NCI-H146 treated with DMSO at 0.1 percent for 48 hours (cell line): ENCODE measurements around the gene NOL3.

Experiments
- DNase-seq: peaks from one replicate; lab custom pipeline; 2025; ENCODE audit not compliant: unreplicated experiment; lab: John Stamatoyannopoulos, UW

NOL3 gene

DNA sequence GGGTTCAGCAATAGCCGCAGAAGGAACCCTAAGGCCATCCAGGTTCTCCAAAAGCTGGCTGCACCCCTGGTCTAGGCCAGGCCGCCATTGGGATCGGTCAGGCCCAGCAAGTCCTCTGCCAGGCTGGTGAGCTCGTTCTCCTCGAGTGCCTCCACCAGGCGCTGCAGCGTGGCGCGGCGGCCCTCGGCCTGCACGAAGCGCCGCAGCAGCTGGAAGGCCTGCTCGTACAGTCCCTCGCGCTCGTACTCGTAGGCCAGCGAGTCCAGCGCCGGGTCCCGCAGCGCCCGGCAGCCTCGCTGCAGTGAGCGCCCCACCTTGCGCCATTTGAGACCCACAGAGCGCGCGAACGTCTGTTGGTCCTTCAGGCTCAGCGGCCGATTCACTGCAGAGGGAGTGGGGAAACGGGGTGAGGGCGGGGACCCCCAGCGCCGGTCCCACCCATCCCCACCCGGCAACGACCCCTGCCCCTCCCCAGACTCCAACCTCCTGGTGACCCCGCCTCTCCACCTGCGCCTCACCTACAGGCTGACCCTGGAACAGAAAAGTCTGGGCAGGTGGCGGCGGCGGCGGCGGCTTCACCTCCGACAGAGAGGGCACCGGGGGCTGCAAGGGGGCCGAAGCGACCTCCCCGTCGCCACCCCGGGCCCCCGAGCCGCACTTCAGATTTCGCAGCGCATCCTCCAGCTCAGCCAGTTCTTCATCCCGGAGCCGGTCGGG is 15.6 kb upstream of the NOL3 start:
- no peak for DNase-seq

DNA sequence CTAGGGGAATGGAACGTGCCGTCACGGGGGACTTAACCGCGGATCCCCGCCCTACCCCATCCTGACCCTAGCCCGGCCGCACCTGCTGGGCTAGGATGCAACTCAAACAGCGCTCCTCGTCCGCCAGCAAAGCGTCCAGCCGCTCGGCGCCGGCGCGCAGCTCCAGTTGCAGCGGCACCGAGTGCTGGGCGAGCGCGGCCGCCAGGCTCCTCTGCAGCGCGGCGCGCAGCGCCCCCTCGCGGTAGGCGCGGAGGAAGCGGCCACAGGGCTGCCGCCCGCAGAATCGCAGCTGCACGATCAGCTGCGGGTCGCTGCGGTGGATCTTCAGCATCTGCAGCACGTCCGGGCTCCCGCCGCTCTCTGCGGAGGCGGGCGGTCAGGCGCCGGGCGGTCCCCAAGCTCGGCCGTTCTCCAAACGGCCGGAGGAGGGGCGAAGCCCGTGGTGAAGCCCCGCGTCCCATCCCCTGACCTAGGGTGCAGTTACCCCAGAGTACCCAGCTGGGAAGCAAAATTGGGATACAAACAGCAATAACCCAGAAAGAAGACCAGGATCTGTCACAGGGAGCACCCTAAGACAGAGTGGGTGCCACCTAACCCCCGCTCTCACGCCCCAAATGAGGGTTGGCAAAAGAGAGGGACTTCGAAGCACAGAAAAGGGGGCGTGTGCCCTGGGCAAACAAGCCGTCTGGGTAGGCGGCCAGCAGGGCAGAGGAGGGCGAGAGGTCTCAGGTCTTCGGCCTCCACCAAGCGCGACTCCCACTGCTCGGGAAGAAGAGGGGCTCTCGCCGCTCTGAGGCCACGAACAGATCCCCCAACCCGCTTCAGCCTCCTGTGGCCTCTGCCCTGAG is 14.8 kb upstream of the NOL3 start:
- DNase-seq, result peak; percentile 26

DNA sequence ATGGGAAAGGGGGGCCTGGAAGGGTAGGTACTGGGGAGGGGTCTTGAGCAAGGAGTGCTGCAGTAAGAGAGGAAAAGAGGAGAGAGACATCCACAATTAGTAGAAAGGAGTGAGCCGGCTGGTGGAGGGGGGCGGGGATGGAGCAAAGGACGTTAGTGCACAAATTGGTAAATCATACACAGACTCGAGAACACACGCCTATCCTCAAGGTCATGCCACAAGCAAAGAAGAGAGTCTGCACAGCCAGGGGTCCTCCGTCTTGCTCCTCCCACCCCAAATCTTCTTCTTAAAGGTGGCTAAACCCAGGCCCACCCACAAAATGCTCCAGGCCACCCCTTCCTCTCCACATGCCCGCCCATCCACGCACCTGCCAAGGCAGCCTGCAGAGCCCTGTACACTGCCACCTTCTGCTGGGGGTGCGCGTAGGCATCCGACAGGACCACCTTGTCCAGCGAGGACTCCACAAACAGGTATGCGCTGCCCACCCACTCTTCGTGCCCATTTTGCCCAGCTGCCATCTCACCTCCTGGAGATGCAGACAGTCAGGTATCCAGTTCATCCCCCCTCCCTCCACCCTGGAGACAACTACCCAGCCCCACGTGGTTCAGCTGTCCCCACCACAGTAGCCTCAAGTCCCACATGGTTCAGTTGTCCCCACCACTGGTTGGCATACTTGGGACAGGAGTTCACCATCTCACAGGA is 14.0 kb upstream of the NOL3 start:
- DNase-seq, result no peak

DNA sequence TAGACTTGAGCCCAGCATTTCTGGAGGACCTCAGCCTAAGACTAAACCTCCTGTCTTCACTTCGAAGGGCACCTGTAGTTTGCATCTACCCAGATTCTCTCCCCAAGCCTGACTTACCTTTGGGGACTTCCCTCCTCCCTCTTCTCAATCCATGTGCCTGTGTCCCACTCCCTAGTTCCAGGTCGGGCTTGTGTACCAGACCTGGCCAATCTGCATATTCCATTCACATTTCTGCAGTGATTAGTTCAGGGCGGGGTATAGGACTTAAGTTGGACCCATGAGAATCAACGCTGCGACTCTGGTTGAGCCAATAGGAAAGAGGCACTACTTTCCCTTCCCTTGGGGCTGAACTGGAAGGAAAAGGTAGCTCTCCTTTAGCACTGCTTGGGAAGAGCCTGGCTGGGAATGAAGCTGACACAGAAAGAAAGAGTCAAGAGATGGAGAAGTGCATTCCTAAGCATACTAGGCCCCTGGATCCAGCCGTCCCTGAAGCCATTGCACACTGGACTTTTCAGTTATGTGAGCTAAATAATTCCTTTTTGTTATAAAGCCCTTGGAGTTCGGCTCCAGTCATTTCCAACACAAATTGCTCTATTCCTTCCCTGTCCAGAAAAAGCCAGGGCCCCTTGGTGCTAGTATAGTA is 13.1 kb upstream of the NOL3 start:
- no peak for DNase-seq

DNA sequence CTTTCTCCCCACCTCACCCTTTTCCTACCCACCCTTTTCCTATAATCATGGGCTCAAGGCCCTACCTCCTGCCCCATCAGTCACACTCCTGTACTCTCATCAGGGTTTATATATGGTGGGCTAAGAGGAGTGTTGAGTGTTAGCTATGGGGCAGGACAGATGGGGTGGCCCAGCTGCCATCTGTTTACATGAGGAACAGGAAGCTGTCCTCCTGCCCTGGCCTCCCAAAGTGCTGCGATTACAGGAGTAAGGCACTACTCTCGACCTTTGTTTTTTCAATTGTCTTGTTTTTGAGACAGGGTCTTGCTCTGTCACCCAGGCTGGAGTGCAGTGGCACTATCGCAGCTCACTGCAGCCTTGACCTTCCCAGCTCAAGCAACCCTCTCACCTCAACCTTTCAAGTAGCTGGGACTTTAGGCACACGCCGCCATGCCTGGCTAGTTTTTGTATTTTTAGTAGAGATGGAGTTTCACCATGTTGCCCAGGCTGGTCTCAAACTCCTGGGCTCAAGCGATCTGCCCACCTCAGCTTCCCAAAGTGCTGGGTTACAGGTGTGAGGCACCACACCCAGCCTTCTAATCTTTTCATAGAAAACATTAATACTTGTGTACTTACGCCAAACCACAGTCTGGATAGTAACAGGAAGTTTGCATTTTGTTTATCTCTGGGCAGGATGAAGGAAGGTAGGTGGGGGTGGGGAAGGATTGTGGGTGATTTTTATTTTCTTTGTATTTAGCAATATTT is 12.3 kb upstream of the NOL3 start:
- DNase-seq, result no peak

DNA sequence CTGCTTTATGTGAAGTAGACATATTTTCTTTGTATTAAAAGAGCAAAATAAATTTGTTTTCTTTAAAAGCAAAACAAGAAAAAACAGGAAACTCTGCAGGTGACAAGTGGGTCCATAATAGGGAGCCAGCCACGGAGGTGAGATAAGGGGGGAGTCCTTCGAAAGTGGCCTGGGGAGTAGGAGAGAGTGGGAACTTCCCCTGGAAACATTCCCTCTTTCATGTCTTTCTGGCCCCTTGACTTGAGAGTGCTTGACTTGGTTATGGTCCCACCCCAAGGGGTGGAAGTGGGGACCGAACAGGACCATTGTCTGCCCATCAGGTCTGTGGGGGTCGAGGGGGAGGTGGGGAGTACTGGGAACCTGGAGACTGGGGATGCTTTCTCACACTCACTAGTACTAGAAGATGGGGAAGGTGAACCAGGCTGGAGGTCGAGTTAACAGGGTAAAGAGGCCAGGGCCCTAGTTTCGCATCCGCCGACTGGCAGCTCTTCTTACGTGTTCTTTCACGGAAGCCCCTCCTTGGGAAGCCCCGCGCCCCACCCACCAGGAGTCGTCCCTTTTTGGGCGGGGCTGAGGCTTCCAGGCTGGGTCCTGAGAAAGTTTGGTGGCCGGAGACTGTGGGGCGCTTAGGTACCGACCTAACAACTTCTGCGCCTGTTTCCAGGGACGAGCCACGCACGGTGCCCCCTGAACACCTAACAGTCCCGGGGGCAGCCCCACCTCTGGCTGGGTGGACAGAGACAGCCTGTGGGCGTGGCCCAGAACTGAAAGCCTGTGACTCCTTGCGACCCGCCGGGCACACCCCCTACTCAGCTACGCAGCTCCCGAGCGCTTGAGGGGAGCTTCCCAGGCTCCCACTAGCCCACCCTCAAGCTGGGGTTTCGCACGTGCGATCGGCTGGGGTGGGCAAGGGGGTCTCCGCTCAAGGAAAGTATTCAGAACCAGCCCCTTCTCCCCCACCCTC is 11.4 kb upstream of the NOL3 start:
- DNase-seq, result no peak

DNA sequence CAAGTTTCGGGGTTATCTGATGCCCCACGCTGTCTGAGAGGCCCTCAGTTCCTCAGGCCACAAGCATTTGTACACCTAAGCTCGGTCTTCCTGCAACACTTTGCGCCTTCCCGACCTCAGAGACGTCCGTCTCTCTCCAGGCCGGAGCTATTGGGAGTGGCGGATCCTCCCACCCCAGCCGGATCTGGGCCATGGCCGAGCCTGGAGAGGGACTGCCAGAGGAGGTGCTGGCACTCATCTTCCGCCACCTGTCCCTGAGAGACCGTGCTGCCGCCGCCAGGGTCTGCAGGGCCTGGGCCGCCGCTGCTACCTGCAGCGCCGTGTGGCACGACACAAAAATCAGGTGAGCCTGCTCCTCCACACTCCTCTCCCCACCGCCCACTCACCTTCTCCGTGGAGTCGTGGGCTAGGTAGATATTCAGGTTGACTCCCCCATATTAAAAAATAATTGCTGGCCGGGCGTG is 8.7 kb upstream of the NOL3 start:
- DNase-seq, result no peak

DNA sequence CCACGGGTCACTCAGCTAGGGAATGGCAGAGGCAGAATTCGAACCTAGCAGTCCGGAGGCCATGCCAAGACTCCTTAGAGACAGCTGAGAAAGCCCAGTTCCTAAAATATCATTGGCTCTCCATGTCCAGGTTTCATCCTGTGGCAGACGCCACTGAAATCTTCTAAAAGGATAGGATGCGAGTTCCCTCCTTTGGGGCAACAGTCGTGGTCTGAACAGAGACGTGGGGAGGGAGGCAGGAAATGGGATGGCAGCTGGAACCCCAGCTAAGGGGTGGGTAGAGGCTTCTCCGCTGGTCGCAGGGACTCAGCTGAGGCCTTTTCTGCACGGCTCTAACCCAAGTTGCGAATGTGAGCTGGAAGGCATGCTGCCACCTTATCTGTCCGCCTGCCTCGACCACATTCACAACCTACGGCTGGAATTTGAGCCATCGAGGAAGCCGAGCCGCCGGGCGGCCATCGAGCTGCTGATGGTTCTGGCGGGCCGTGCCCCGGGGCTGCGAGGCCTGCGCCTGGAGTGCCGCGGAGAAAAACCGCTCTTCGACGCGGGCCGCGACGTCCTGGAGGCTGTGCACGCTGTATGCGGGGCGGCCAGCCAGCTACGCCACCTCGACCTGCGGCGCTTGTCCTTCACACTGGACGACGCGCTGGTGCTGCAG is 7.7 kb upstream of the NOL3 start:
- DNase-seq, result no peak

DNA sequence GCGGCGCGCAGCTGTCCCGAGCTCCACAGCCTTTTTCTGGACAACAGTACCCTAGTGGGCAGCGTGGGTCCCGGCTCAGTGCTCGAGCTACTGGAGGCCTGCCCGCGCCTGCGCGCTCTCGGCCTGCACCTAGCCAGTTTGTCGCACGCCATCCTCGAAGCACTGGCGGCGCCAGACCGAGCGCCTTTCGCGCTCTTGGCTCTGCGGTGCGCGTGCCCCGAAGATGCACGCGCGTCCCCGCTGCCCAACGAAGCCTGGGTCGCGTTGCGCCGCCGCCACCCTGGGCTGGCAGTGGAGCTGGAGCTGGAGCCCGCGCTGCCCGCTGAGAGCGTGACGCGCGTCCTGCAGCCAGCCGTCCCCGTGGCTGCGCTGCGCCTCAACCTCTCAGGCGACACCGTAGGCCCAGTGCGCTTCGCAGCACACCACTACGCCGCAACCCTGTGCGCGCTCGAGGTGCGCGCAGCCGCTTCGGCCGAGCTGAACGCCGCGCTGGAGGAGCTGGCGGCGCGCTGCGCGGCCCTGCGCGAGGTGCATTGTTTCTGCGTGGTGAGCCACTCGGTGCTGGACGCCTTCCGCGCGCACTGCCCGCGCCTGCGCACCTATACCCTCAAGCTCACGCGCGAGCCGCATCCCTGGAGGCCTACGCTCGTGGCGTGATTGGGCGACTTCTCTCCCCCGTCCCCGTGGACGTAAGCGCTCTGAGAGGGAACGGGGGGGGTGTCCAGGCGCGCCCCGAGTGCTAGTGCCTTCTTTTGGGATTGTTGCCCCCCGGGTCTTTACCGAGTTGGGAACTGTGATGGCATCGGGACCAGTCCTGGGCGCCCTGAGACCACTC is 7.0 kb upstream of the NOL3 start:
- peak; percentile 42 for DNase-seq

DNA sequence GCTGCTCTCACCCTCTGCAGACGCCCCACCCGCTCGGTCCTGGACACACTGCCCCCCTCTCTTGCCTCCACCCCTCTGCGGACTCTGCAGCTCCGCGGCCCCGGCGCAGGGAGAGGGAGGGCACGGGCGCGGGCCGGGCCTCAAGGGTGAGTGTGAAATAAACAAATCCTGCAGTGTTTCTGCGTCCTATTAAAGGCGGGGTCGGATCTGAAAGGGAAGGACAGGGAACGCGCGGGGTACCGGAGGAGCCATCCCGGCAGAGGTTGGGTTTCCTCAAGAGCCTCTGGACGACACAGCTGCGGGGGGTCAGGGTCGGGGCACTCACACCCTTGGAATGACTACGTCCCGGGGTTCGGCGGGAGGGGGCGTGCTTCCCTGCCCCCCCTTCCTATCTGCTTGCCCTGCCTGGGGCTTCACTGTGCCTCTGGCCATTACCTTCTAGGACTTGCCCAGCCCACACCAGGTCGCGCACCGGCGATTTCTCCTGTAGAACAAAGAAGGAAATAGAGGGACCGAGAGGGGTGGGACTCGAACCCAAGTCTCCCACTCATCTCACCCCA is 6.3 kb upstream of the NOL3 start:
- DNase-seq, result no peak

DNA sequence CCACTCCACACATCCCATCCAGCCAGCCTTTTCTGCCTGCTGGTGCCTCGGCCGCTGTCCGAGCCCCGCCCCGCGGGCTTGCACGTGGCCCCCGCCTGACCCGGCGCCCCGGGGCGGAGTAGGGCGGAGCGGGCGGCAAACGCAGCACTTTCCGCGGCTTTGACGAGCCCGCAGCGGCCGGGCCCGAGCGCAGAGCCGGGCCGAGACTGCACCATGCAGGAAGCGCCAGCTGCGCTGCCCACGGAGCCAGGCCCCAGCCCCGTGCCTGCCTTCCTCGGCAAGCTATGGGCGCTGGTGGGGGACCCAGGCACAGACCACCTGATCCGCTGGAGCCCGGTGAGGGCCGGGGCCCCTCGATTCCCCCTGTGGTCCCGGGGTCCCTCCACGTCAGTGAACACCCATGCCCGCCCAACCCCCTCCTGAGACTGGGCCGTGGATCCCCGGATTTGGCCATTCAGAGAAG is 5.7 kb upstream of the NOL3 start, which contains the start of gene HSF4:
Gene HSF4, plus strand, starts transcription at position 147 of the 463 bp plus-strand sequence. Its CDS starts 67 bp downstream, at position 214.
- no peak for DNase-seq

DNA sequence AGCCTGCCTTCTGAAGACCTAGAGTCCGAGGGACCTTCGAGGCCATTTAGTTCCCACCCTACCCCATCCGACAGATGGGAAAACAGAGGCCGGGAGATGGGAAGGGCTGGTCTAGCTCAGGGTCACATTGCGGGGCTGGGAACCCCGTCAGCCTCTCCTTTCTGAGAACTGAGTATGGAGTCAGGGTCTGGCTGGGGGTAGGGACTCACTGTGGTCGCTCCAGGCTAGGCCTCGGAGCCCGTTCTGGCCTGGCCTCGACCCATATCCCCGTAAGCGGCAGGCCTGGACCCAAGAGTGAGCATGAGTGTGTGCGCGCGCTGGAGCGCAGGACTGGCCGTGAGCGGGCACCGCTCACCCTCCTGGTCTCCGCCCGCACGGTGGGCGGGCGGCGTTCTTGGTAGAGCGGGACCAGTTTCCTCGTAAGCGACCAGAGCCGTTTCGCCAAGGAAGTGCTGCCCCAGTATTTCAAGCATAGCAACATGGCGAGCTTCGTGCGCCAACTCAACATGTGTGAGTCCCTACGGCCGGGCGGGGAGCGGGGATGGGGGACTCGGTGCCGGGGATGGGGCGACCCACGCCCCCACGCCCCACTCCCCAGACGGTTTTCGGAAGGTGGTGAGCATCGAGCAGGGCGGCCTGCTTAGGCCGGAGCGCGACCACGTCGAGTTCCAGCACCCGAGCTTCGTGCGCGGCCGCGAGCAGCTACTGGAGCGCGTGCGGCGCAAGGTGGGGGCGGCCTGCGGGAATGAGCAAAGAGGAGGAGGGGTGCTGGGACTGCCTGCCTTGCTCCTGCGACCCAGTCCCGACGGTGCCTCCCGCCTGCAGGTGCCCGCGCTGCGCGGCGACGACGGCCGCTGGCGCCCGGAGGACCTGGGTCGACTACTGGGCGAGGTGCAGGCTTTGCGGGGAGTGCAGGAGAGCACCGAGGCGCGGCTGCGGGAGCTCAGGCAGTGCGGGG is 4.9 kb upstream of the NOL3 start:
- no peak for DNase-seq

DNA sequence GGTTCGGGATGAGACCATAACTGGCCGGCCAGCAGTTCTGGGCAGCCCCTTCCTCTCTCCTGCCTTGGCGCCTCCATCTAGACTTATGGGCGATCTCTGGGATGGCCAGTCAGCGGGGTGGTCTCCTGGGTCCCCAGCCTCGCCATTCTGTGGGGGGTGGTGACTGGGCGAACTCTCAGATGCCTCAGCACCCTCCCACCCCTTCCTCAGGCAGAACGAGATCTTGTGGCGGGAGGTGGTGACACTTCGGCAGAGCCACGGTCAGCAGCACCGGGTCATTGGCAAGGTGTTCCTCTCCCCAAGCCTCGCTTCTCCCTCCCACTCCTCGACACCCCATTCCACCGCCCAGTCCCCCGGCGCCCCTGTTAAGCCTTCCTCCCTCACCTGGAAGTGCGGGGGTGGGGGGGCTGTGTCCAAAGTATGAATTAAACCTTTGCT is 4.2 kb upstream of the NOL3 start:
- DNase-seq, result no peak

DNA sequence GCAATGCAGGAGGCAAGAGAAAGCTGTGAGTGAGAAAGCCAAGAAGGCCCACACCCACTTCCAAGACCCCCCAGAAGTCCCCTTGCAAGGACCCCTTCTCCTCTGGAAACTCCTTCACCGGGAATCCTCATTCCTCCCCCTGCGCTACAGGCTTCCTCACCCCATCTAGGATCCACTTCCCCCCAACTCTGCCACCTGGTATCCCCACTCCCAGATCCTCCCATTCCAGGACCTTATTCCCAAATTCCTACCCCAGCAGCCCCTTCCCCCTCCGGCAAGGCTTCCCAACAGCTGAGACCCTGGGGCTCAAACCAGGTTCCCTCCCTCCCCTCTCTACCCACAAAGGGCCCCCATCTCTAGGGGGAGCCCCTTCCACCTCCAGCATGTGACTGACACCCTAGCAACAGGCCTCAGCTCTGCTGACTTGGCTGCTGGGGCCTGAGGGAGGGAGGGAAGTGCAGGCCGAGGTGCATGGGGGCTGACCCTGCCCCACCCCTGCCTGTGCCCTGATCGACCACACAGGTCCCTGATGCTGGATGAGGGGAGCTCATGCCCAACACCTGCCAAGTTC is 3.7 kb upstream of the NOL3 start:
- no peak for DNase-seq

DNA sequence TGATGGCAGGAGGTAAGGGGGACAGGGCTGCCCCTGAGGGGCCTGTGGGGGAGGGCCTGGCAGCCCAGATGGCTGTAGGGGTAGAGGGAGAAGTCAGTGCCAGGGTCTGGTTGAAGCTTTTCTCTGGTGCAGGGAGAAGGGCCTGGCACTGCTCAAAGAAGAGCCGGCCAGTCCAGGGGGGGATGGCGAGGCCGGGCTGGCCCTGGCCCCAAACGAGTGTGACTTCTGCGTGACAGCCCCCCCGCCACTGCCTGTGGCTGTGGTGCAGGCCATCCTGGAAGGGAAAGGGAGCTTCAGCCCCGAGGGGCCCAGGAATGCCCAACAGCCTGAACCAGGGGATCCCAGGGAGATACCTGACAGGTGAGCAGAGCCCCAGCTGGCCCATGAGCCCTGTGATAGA is 2.8 kb upstream of the NOL3 start:
- no peak for DNase-seq

DNA sequence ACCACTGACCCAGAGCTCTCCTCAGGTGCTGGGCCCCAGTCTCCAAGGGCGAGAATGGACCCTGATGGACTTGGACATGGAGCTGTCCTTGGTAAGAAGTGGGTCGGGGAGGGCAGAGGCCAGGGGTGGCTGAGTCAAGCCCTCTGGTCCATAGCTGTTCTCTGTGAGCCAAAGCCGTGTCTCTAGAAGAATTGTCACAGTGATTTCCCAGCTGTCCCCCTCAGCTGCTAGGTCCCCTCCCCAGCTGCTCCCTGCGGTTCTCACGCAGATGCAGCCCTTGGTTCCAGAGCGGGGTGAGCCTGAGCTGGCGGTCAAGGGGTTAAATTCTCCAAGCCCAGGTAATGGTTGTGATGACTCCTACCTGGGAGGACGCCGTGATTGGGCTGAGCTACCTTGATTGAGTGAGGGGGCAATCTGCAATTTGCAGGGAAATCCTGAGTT is 1.3 kb upstream of the NOL3 start:
- no peak for DNase-seq
